CD4-positive, alpha-beta T cell treated with Interleukin-21 for 1 hour (primary cell): Measurements from ENCODE around the gene GARNL3.
A peak's percentile ranks its signal among the peaks of the same experiment; 100 is the strongest.

Source experiments
- DNase-seq: peaks from one replicate; pipeline ENCODE4 v3.0.0-alpha.2; 2020

Gene GARNL3

GRCh38 chr9:127280880-127281660 is 16.5 kb downstream of the GARNL3 start:
- DNase-seq = no peak

GRCh38 chr9:127281891-127282290 is 17.3 kb downstream of the GARNL3 start:
- DNase-seq = no peak

GRCh38 chr9:127282611-127283010 is 18.0 kb downstream of the GARNL3 start:
- DNase-seq = no peak

GRCh38 chr9:127283135-127283534 is 18.6 kb downstream of the GARNL3 start:
- DNase-seq = no peak

GRCh38 chr9:127283917-127284497 is 19.4 kb downstream of the GARNL3 start:
- peak; percentile 27 for DNase-seq

- DNase-seq = no peak
These were observed 21.4 kb downstream of the GARNL3 start for GRCh38 chr9:127285965-127286364.

- no peak for DNase-seq
These were observed 26.0 kb downstream of the GARNL3 start for GRCh38 chr9:127290561-127291065.

- no peak for DNase-seq
These were observed 26.7 kb downstream of the GARNL3 start for GRCh38 chr9:127291246-127291778.

- DNase-seq = no peak
These were observed 27.8 kb downstream of the GARNL3 start for GRCh38 chr9:127292415-127292814.

GRCh38 chr9:127293328-127293727 is 28.8 kb downstream of the GARNL3 start:
- no peak for DNase-seq

GRCh38 chr9:127293767-127294166 is 29.2 kb downstream of the GARNL3 start:
- no peak for DNase-seq

- DNase-seq = no peak
These were observed 30.4 kb downstream of the GARNL3 start for GRCh38 chr9:127295005-127295404.

- no peak for DNase-seq
These were observed 36.4 kb downstream of the GARNL3 start for GRCh38 chr9:127300886-127301447.

- no peak for DNase-seq
These were observed 39.3 kb downstream of the GARNL3 start for GRCh38 chr9:127303830-127304229.

GRCh38 chr9:127305206-127305837 is 40.7 kb downstream of the GARNL3 start:
- no peak for DNase-seq

- no peak for DNase-seq
These were observed 41.3 kb downstream of the GARNL3 start for GRCh38 chr9:127305838-127306226.

GRCh38 chr9:127307802-127308201 is 43.2 kb downstream of the GARNL3 start:
- DNase-seq = no peak

- no peak for DNase-seq
These were observed 44.3 kb downstream of the GARNL3 start for GRCh38 chr9:127308652-127309434.

- DNase-seq = no peak
These were observed 45.1 kb downstream of the GARNL3 start for GRCh38 chr9:127309715-127310114.

GRCh38 chr9:127311239-127311741 is 46.7 kb downstream of the GARNL3 start:
- peak; percentile 50 for DNase-seq

- no peak for DNase-seq
These were observed 48.5 kb downstream of the GARNL3 start for GRCh38 chr9:127313042-127313560.

- no peak for DNase-seq
These were observed 50.3 kb downstream of the GARNL3 start for GRCh38 chr9:127314911-127315310.
